ENCODE measurements around the gene GLP2R.

GLP2R gene

DNA sequence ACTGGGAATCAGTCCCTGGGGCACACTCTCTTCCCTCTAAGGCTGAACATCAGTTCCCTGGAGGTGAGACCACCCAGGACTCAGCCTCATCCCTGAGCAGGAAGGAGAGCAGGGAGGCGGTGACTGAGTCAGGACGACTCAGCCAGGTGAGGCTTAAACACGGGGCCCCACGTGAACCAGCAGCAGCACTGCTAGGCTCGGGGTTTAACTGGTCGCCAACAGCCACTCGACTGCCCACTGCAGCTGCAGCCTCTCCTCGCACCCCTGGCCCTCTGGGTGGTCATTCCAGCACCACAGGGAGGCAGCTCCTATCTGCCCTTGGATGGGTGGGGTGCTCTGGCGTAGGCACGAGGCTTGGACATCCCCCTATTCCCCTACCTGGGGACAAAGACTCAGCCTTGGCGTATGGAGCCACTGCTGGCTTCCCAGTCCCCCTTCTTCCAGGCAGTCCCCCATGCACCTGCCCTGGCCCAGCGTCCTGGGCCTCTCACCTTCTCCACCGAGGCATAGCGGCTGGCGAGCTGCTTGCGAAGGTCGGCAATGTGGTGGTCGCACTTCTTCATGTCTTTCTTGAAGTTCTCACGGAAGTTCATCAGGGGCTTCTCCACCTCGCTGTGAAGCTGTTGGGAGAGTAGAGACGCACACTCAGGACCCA is 100.6 kb downstream of the GLP2R start:
- DNase-seq, result no peak

DNA sequence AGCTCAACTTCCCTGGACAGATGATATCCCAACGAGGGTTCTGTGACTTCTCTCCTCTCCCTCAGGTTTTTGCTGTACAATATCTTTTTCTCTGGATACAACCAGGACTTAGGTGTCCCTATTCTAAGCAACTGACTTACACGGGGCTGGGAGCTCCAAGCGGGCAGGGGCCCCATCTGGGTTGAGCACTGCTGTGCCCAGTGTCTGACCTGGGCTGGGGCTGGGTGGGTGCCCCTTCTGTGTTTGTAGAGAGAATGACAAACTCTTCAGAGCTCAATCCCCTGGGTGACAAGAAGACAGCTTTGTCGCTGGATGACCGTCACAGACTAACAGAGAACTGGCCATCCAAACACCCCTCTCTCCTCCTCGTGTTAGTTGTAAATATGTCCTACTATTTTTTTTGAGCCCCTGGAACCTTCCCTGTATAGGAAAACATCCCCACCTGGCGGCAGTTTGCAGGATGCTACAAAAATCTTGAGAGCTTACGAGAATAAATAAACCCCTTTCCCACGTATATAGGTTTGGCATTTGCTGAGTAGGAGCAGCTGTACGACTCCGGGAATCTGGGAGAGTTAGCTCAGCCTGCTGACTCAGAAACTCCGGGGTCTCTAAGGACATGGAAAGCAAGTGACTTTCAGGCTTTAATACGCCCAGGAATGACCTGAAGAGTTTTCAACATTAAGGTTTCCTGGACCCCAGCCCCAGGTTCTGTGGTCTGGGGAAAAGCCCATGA is 103.0 kb downstream of the GLP2R start:
- DNase-seq, result no peak

DNA sequence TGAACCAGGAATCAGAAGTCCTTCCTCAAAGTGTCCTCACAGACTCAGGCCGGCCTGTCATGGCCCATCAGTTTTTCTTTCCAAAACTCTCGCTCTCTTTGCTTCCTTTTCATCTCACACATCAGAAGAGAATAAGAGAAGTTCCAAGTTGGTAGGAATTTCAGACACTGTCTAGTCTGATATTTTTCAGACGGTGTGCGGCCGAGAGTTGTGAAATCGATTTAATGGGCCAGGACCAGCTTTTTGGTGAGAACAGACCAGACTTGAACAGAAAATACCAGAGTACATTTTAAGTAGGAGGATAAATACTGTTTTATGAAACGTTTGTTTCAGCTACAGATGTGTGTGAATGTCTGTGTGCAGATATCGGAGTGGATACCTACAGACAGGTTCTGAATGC is 104.1 kb downstream of the GLP2R start:
- DNase-seq, result no peak

DNA sequence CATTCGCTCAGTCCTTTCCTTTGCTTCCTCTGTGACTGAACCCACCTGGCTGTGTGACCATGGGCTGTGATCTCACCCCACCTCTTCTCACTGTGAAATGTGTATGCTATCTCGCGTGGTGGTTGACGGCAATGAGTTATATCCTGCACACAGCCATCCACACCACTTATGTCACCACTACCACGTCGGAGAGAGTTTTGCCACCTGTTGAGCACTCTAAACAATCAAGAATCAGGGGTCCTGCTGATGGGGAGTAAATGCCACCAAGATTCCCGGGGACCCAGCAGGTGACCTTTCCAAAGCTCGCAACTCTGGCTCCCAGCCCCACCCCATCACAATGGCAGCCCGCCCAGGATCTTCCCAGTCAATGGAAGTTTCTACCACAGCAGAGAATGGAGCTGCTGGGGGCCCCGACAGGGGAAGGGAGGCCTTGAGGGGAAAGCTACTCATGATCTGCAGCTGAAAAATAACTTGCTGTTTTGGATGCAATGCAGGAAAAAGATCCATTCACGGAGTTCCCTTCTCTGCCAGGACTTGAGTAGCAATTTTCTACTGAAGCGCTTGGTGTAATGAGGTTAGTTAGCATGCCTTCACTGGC is 105.5 kb downstream of the GLP2R start:
- no peak for DNase-seq

DNA sequence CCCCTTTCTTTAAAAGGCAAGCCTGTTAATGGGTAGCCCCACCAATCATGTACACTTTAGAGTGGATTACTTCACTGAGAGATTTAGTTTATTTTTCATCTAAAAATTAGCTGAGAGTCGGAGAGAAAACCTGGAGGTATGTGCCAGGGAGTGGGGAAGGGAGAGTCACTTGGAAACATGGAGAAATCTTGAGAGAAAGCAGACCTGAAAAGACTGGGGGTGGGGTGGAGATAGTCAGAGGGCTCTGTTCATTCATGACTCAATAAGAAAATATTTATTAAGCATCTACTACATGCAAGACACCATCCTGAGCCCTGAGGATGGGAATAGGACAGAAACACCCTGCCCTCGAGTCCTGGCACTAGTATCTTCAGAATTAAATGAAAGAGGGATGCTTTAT is 106.8 kb downstream of the GLP2R start:
- no peak for DNase-seq

DNA sequence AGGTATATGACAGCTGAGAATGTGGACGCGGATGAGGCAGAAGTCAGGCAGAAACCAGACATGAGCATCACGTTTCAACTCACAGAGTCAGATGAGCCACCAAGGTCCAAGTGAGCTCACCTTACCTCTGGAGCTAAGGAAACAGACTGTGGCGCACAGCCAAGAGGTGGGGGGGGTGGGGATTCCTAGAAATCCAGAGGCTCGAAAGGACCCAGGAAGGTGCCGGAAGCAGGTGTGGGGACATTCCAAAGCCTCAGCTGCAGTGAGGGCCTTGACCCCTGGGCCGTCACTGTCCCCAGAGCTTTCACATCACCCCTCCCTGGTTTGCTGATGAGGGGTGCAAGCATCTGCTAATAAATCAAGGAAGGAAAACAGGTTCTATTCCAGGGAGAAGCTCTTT is 108.6 kb downstream of the GLP2R start:
- DNase-seq, result no peak

DNA sequence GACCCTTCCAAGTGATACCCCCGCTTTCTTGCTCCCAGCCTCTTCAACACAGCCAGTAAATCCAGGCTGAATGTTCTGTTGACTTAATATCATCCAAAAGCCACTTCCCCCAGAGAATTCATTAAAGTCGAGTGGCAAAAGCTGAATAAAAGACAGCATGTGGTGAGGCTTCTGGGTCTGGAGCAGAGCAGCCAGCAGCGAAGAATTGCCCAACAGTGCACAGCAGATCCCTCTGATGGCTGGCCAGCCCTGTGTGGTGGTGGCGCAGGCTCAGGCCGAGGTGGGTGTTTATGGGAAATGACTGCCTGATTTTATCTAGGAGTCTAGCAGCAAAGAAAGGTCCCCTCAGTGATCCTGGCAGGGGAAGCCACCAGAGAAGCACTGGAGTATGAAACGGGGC is 109.7 kb downstream of the GLP2R start:
- DNase-seq, result no peak

DNA sequence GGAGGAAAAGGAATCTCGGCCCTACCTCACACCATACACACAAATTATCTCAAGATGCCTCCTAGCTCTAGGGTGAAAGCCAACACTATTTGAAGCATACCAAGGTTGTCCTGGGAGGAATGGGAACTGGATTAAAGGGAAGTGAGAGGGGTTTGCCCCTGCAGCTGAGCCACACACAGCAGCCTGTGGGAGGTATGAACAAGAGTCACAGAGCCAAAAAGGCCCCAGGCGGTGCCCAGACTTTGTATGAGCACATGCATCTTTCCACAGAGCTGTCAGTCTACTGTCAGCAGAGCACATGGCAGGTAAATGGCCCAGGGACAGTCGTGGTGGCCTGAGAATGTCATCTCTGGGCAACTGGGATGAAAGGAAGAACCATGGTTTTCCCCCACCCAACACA is 110.4 kb downstream of the GLP2R start:
- no peak for DNase-seq

DNA sequence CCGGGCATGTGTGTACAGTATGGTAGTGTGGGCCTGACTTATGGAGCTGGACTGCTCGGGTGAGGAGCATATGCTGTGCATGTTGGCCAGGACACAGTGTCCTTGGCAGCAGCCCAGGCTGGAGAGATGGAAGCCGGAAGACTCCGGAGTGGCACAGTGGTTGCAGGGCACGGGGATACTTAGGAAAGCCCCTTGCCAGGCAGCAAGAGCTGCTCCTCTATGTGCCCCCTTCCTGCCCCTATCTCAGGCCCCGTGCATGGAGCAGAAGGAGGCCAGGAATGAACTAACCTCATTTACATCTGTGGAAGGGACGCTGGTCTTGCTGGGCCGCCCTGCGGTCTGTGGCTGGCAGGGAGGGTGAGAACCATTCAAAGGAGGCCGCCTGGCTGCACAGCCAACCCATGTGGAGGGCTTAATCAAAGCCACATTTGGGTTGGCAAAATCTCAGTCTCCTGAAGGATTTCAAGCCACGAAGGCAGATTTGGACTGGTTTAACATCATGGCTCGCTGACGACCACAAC is 111.6 kb downstream of the GLP2R start:
- DNase-seq, result no peak

DNA sequence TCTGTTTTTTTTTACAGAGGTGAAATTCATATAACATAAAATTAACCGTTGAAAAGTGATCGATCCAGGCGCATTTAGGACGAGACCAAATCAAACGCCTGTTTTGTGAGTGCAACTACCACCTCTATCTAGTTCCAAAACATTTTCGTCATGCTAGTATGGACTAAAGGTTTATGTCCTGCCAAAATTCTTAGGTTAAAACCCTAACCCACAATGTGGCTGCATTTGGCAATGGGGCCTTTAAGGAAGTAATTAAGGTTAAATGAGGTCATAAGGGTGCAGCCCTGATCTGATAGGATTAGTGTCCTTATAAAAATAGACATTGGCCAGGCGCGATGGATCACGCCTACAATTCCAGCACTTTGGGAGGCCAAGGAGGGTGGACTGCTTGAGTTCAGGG is 112.2 kb downstream of the GLP2R start:
- DNase-seq, result no peak

DNA sequence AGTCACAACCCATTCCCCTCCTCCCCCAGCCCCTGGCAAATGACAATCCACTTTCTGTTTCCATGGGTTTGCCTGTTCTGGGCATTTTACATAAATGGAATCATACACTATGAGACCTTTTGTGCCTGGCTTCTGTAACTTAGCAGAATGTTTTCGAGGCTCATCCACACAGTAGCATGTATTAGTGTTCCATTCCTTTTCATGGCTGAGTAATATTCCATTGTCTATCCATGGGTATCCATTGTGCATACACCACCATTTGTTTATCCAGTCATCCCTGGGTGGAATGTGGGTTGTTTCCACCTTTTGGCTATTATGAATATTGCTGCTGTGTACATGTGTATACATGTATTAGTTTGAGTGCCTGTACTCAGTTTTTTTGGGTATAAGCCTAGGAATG is 113.0 kb downstream of the GLP2R start:
- DNase-seq, result no peak

DNA sequence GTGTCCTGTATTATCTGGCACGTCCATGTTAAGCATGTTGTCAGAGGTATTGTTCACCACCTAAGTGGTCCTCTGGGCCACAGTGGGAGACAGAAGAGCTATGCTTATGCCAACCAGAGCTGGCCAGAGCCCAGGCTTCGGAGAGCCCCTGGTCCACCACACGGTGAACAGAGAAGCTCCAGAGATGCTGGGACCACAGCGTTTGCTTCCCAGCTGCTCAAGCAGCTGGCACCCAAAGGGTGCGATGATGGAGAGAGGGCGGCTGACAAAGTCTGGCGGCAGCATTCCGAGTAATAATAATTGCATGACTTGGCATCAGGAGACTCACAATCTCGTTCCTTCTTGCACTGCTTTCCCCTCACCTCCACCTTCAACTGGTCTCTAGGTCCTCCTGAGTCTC is 115.1 kb downstream of the GLP2R start:
- no peak for DNase-seq

DNA sequence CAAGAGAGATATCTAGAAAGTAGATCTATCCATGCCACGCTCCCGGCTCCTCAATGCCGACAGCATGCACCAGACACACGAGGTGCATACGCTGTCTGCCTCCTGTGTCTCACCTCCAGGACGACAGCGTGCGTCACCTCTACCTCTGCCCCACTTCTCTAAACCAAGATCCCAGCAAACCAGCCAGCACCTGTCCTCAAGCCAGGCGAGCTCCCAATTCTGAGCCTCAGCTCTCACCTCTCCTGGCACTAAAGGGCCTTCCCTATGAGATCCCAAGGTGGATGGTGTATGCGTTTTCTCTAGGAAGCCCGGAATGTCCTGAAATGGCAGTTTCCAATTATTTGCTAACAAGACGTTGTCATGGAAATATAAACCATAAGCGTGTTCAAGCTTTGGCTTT is 115.6 kb downstream of the GLP2R start:
- DNase-seq, result no peak

All from activated CD4-positive, alpha-beta T cell treated with anti-CD3 and anti-CD28 coated beads for 4 hours (primary cell).